ENCODE measurements around the gene ZNF441. TPM values are rescaled to one million over a fixed set of nuclear protein-coding genes. Genes with fewer than 3 reads are reported as not detected.

The ZNF441 gene
- polyA plus RNA-seq, 1 experiment = 3.4 TPM

GRCh38 chr19:11780431-11781020, 13.7 kb downstream of the ZNF441 start:
- ChIA-PET POLR2A (no interaction called here), CTCF (no interaction called here)
- Histone ChIP-seq H3K27me3 (ENCODE audit: control insufficient read depth, insufficient read depth, low read length) (no peaks in the 10 kb centered on the region), H3K4me3 (ENCODE audit: low read depth, low read length) (no peak overlapping the region), H3K36me3 (ENCODE audit: control insufficient read depth, insufficient read depth, low read length) (peaks cover 19% of the 10 kb centered on the region)
- no peak for TF ChIP-seq CTCF (IDR thresholded peaks at IDR 0.05; ENCODE audit: insufficient read depth, low read depth, low read length)
- DNase-seq (ENCODE audit: low read depth) = no peak

GRCh38 chr19:11781295-11782057, 14.7 kb downstream of the ZNF441 start:
- H3K36me3 ChIP-seq (ENCODE audit: control insufficient read depth, insufficient read depth, low read length) = peaks cover 19% of the 10 kb centered on the region
- no peak for DNase-seq (ENCODE audit: low read depth)

GRCh38 chr19:11783767-11784166, 17.0 kb downstream of the ZNF441 start:
- Histone ChIP-seq H3K27me3 (ENCODE audit: control insufficient read depth, insufficient read depth, low read length) (no peaks in the 10 kb centered on the region), H3K36me3 (ENCODE audit: control insufficient read depth, insufficient read depth, low read length) (peaks cover 18% of the 10 kb centered on the region), H3K4me3 (ENCODE audit: low read depth, low read length) (no peak overlapping the region)
- no peak for DNase-seq (ENCODE audit: low read depth)
- ChIA-PET POLR2A (no interaction called here), CTCF (interaction anchor here (1.0 kb wide), 2 partner anchors 14 to 28 kb away, joined by 3 to 7 read pairs; no protein-coding TSS in a partner anchor)
- no peak for TF ChIP-seq CTCF (IDR thresholded peaks at IDR 0.05; ENCODE audit: insufficient read depth, low read depth, low read length)

More at GRCh38 chr19:11781295-11782057, 14.7 kb downstream of the ZNF441 start:
- Histone ChIP-seq H3K27me3 (ENCODE audit: control insufficient read depth, insufficient read depth, low read length) (no peaks in the 10 kb centered on the region), H3K4me3 (ENCODE audit: low read depth, low read length) (no peak overlapping the region)
- ChIA-PET CTCF (interaction anchor here (1.8 kb wide), 1 partner anchor 16 kb away, joined by 6 read pairs; the partner anchor contains the start of gene ZNF491), POLR2A (no interaction called here)
- no peak for TF ChIP-seq CTCF (IDR thresholded peaks at IDR 0.05; ENCODE audit: insufficient read depth, low read depth, low read length)

GRCh38 chr19:11784356-11784755, 17.6 kb downstream of the ZNF441 start:
- DNase-seq (ENCODE audit: low read depth) = no peak
- CTCF ChIA-PET = interaction anchor here (1.0 kb wide), 2 partner anchors 13 to 28 kb away, joined by 3 to 7 read pairs; no protein-coding TSS in a partner anchor
- no peak for TF ChIP-seq CTCF (IDR thresholded peaks at IDR 0.05; ENCODE audit: insufficient read depth, low read depth, low read length)
- no peaks in the 10 kb centered on the region for H3K27me3 ChIP-seq (ENCODE audit: control insufficient read depth, insufficient read depth, low read length)
- H3K36me3 ChIP-seq (ENCODE audit: control insufficient read depth, insufficient read depth, low read length) = peaks cover 15% of the 10 kb centered on the region
- POLR2A ChIA-PET = no interaction called here
- no peak overlapping the region for H3K4me3 ChIP-seq (ENCODE audit: low read depth, low read length)

- ChIA-PET POLR2A (no interaction called here), CTCF (no interaction called here)
- Histone ChIP-seq H3K4me3 (ENCODE audit: low read depth, low read length) (no peak overlapping the region), H3K36me3 (ENCODE audit: control insufficient read depth, insufficient read depth, low read length) (0 out of 2 replicates have a peak, but pooled peaks cover 1% of the 10 kb centered on the region), H3K27me3 (ENCODE audit: control insufficient read depth, insufficient read depth, low read length) (no peaks in the 10 kb centered on the region)
- no peak for DNase-seq (ENCODE audit: low read depth)
- no peak for TF ChIP-seq CTCF (IDR thresholded peaks at IDR 0.05; ENCODE audit: insufficient read depth, low read depth, low read length)
Measured at GRCh38 chr19:11787536-11787935, 20.7 kb downstream of the ZNF441 start.

All from BJ (cell line).